K562 (cell line): ENCODE measurements around the gene LRRC3. TPM values are rescaled to one million over a fixed set of nuclear protein-coding genes. Genes with fewer than 3 reads are reported as not detected.

Experiments
- ATAC-seq: fragments of 200-7000 bp; cut with Tn5 transposase; 3 replicates; pipeline ENCODE4 v1.9.1; 2020; ENCODE audit warnings: moderate library complexity
- BruUV-seq: library from RNA; stranded (reverse); fragments of 400-500 nt; replicated peaks from 2 replicates; lab custom pipeline; 2021; lab: Mats Ljungman, UMichigan
- CTCF ChIA-PET: fragments of 300-600 bp; formaldehyde crosslinking; extraction: SDS; loops from one replicate; lab custom pipeline; 2021; ENCODE audit warnings: low intra/inter-chr PET ratio; lab: Yijun Ruan, JAX
- POLR2A ChIA-PET: fragments of 300-600, 350-650 bp; sonication (Branson Sonifier 250); formaldehyde crosslinking; extraction: SDS; loops from one replicate; lab custom pipeline; 2021; ENCODE audit warnings: antibody characterized with exemption, inconsistent platforms; lab: Yijun Ruan, JAX
- DNase-seq, 4 experiments: peaks; one replicate each; pipeline versions ENCODE4 v3.0.0 to v3.0.0-alpha.2; 2011 to 2018; ENCODE audit warnings: low spot score in 3 of 4, mixed read lengths in 3 of 4; ENCODE audit errors: extremely low read depth in 1 of 4
- FAIRE-seq: peaks from 2 replicates; lab custom pipeline; 2011; peaks lifted over from hg19 to GRCh38; lab: Jason Lieb, UNC
- H2AFZ ChIP-seq: 2 replicates; pipeline ENCODE4 v1.6.0; 2011; ENCODE audit warnings: low read depth, low read length, control low read depth, inconsistent platforms
- H3K27ac ChIP-seq: fragments of 200-600 bp; 3 replicates; pipeline ENCODE4 v1.8.0; 2011; ENCODE audit warnings: low read depth, mild to moderate bottlenecking, control low read depth, inconsistent platforms, low read length, moderate library complexity, mixed read lengths; ENCODE audit errors: extremely low read depth
- H3K27me3 ChIP-seq, 2 experiments: fragments of 300-600 bp in 1 of 2; 2 replicates in 1 of 2; 3 replicates in 1 of 2; pipeline versions ENCODE4 v1.6.0 to v1.8.0; 2011; ENCODE audit warnings: inconsistent platforms in 2 of 2, low read length in 2 of 2, mild to moderate bottlenecking in 1 of 2, mixed read lengths in 1 of 2, moderate library complexity in 1 of 2; ENCODE audit not compliant: control insufficient read depth in 2 of 2, insufficient read depth in 2 of 2
- H3K36me3 ChIP-seq: fragments of 300-600 bp; 3 replicates; pipeline ENCODE4 v1.8.0; 2011; ENCODE audit warnings: mild to moderate bottlenecking, low read length, inconsistent platforms; ENCODE audit not compliant: control insufficient read depth, insufficient read depth
- H3K4me1 ChIP-seq, 2 experiments: fragments of 200-600 bp in 1 of 2; replicated peaks in 1 of 2; 2 replicates in 1 of 2; 3 replicates in 1 of 2; pipeline versions ENCODE4 v1.5.1 to v1.8.0; 2011; ENCODE audit warnings: inconsistent platforms in 2 of 2, low read length in 2 of 2, mild to moderate bottlenecking in 1 of 2, mixed read lengths in 1 of 2, moderate library complexity in 1 of 2; ENCODE audit not compliant: control insufficient read depth in 2 of 2, insufficient read depth in 2 of 2
- H3K4me2 ChIP-seq: 2 replicates; pipeline ENCODE4 v1.6.1; 2011; ENCODE audit warnings: low read length, control low read depth, inconsistent platforms, mixed read lengths; ENCODE audit not compliant: insufficient read depth
- H3K4me3 ChIP-seq: fragments of 200-600 bp; sonication (generic), shearing (Covaris generic); 2 replicates; pipeline ENCODE4 v1.5.1; 2016; ENCODE audit warnings: control low read depth, inconsistent platforms
- H3K79me2 ChIP-seq: fragments of 200-600 bp; 3 replicates; pipeline ENCODE4 v1.8.0; 2011; ENCODE audit warnings: low read length, inconsistent platforms; ENCODE audit not compliant: control insufficient read depth, insufficient read depth
- H3K9ac ChIP-seq, 2 experiments: 2 replicates each; pipeline versions ENCODE4 v1.6.0 to v1.6.1; 2011; ENCODE audit warnings: low read depth in 2 of 2, low read length in 2 of 2, control low read depth in 1 of 2, inconsistent platforms in 1 of 2, mild to moderate bottlenecking in 1 of 2, mixed read lengths in 1 of 2; ENCODE audit not compliant: insufficient read depth in 1 of 2
- H3K9me1 ChIP-seq: one replicate; pipeline ENCODE4 v1.6.0; 2011; ENCODE audit warnings: inconsistent platforms, mild to moderate bottlenecking, low read length, moderate library complexity; ENCODE audit not compliant: control insufficient read depth, insufficient read depth
- H3K9me3 ChIP-seq: replicated peaks from 2 replicates; pipeline ENCODE4 v1.5.1; 2011; ENCODE audit warnings: low read depth, low read length, inconsistent platforms; ENCODE audit not compliant: control insufficient read depth, insufficient read depth
- H4K20me1 ChIP-seq: replicated peaks from 2 replicates; pipeline ENCODE4 v1.6.1; 2011; ENCODE audit warnings: low read length, inconsistent platforms, mixed read lengths; ENCODE audit not compliant: control insufficient read depth, insufficient read depth
- NR2F6 ChIP-seq: fragments of 450-650 bp; formaldehyde crosslinking; IDR thresholded peaks from 2 replicates; pipeline ENCODE4 v1.4.0; 2020; ENCODE audit warnings: mild to moderate bottlenecking
- SREBF2 ChIP-seq: sonication (generic); formaldehyde crosslinking; IDR thresholded peaks from 2 replicates; pipeline ENCODE4 v1.4.0; 2020; ENCODE audit warnings: mild to moderate bottlenecking, missing genetic modification reagents
- ZEB2 ChIP-seq: fragments of 450-650 bp; IDR thresholded peaks from 2 replicates; pipeline ENCODE4 v1.6.1; 2016
- ZNF695 ChIP-seq: fragments of 450-650 bp; formaldehyde crosslinking; IDR thresholded peaks from 2 replicates; pipeline ENCODE4 v1.4.0; 2020; ENCODE audit warnings: mild to moderate bottlenecking, moderate library complexity
- WGBS: fragments of 100-300 bp; shearing (Covaris generic); methylation state at CpG from one replicate; pipeline ENCODE4 v1.1.6; 2016; ENCODE audit warnings: low coverage, mixed read lengths; ENCODE audit not compliant: insufficient coverage; ENCODE audit errors: missing lambda C conversion rate; 5-methylcytosine and 5-hydroxymethylcytosine counted together
- in situ Hi-C: fragments of 300-500 bp; cut with MboI; formaldehyde crosslinking; loops from 4 replicates; pipeline ENCODE4 v1.15.0; 2018; ENCODE audit warnings: inconsistent platforms, mixed read lengths
- intact Hi-C: fragments of 100-400 bp; cut with micrococcal nuclease; formaldehyde crosslinking; loops from 2 replicates; pipeline ENCODE4 v1.14.2; 2022
- polyA plus RNA-seq, 8 experiments: library from polyadenylated mRNA; depleted of rRNA in 4 of 8; stranded (reverse) in 5 of 8; unstranded in 3 of 8; fragments of >200 nt; fragmentation: Nextera tagmentation in 2 of 8; fragmentation: Illumina TruSeq in 1 of 8; extraction: Ambion mirVana in 2 of 8; extraction: Trizol in 1 of 8; gene quantifications; 2 replicates each; pipeline versions ENCODE4 v1.2.1 to v1.2.3, GENCODE V29; 2011 to 2014; ENCODE audit warnings: inconsistent platforms in 1 of 8, missing spikeins in 1 of 8
- total RNA-seq, 7 experiments: library from RNA; depleted of rRNA in 6 of 7; stranded (reverse); fragments of >200 nt in 6 of 7; fragmentation: Illumina TruSeq in 2 of 7; extraction: Trizol in 2 of 7; gene quantifications; 2 replicates each; pipeline versions ENCODE4 v1.2.1 to v1.2.3, GENCODE V29; 2011 to 2021; ENCODE audit warnings: low replicate concordance in 1 of 7
- TF ChIP-seq, protein P1 (sequence below): sonication (generic); formaldehyde crosslinking; IDR thresholded peaks from 2 replicates; pipeline ENCODE4 v1.4.0; 2020; ENCODE audit warnings: mild to moderate bottlenecking, missing genetic modification reagents
- TF ChIP-seq, protein P2 (sequence below), 2 experiments: IDR thresholded peaks; 2 replicates each; pipeline ENCODE4 v1.6.1; 2012; ENCODE audit warnings: improper control_type of control experiment in 2 of 2, low read depth in 2 of 2, low read length in 2 of 2, borderline replicate concordance in 1 of 2
- TF ChIP-seq, protein P3 (sequence below): fragments of 450-650 bp; IDR thresholded peaks from 2 replicates; pipeline ENCODE4 v1.7.0; 2016; ENCODE audit warnings: borderline replicate concordance

The LRRC3 gene
- total and polyA plus RNA-seq, 9 of the 15 experiments (the other 6 are each of a cell fraction or from before 2014, with no cell fraction given): 0.04 TPM; not detected in 7

DNA sequence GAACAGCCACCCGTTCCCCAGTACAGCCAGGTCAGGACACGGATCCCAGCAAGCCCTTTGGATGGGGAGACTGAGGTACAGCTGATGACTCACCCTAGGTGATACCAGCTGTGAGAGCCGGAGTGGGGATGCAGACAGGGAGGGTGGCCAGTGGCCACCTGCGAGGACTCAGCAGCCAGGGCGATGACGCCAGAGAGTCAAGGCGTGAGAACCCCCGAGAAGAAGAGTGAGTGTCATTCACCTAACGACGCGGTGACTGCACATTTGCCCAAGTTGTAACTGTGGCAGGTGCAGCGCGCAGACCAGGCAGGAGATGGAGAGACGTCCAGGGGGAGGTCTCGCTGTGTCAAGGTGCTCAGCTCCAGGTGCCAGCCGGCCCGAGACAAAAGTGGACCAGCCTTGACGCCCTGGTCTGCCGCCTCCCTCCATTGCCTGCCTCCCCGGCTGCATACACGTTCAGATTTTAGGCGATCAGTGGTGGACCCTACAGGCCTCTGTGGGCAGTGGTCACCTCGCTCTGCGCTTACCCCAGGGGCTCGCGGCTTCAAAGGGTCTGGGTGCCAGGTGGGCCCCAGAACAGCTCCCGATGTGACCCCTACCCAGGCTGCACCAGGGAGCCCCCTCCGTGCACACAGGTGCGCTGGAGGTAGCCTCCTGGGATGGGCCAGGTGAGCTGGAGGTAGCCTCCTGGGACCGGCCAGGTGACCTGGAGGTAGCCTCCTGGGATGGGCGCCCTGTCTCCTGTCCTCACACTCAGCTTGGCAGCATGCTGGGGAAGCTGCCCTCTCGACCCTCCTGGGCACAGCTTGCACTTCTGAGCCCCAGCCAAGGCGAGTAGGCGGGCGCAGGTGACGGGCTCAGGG, 11.9 kb downstream of the LRRC3 start:
- POLR2A ChIA-PET: interaction anchor here (0.6 to 0.7 kb wide), 3 partner anchors 10 to 298 kb away, joined by 3 to 4 read pairs (median 4); partner anchors contain the start of gene LRRC3

More for the DNA sequence above, 11.9 kb downstream of the LRRC3 start:
- no peak overlapping the region for H3K4me2 ChIP-seq
- WGBS: 3% methylated on average over 36 of the region's 36 CpGs
- H3K9ac ChIP-seq: no peak overlapping the region; a peak in 1 of 4 replicates
- in situ Hi-C loops: no loop called here
- H3K79me2 ChIP-seq: no peaks in the 10 kb centered on the region
- TF ChIP-seq, protein P1, sequence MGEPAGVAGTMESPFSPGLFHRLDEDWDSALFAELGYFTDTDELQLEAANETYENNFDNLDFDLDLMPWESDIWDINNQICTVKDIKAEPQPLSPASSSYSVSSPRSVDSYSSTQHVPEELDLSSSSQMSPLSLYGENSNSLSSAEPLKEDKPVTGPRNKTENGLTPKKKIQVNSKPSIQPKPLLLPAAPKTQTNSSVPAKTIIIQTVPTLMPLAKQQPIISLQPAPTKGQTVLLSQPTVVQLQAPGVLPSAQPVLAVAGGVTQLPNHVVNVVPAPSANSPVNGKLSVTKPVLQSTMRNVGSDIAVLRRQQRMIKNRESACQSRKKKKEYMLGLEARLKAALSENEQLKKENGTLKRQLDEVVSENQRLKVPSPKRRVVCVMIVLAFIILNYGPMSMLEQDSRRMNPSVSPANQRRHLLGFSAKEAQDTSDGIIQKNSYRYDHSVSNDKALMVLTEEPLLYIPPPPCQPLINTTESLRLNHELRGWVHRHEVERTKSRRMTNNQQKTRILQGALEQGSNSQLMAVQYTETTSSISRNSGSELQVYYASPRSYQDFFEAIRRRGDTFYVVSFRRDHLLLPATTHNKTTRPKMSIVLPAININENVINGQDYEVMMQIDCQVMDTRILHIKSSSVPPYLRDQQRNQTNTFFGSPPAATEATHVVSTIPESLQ: no peak
- no peak for TF ChIP-seq SREBF2 (CRISPR knock-in tag)
- no peak for TF ChIP-seq NR2F6 (CRISPR knock-in tag)
- TF ChIP-seq, protein P2, sequence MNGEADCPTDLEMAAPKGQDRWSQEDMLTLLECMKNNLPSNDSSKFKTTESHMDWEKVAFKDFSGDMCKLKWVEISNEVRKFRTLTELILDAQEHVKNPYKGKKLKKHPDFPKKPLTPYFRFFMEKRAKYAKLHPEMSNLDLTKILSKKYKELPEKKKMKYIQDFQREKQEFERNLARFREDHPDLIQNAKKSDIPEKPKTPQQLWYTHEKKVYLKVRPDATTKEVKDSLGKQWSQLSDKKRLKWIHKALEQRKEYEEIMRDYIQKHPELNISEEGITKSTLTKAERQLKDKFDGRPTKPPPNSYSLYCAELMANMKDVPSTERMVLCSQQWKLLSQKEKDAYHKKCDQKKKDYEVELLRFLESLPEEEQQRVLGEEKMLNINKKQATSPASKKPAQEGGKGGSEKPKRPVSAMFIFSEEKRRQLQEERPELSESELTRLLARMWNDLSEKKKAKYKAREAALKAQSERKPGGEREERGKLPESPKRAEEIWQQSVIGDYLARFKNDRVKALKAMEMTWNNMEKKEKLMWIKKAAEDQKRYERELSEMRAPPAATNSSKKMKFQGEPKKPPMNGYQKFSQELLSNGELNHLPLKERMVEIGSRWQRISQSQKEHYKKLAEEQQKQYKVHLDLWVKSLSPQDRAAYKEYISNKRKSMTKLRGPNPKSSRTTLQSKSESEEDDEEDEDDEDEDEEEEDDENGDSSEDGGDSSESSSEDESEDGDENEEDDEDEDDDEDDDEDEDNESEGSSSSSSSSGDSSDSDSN (IDR thresholded peaks at IDR 0.05; ENCODE audit: borderline replicate concordance in 1 of 2, low read depth in 2 of 2, low read length in 2 of 2): no peak
- TF ChIP-seq, protein P3, sequence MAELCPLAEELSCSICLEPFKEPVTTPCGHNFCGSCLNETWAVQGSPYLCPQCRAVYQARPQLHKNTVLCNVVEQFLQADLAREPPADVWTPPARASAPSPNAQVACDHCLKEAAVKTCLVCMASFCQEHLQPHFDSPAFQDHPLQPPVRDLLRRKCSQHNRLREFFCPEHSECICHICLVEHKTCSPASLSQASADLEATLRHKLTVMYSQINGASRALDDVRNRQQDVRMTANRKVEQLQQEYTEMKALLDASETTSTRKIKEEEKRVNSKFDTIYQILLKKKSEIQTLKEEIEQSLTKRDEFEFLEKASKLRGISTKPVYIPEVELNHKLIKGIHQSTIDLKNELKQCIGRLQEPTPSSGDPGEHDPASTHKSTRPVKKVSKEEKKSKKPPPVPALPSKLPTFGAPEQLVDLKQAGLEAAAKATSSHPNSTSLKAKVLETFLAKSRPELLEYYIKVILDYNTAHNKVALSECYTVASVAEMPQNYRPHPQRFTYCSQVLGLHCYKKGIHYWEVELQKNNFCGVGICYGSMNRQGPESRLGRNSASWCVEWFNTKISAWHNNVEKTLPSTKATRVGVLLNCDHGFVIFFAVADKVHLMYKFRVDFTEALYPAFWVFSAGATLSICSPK: no peak
- no peak for TF ChIP-seq ZEB2
- TF ChIP-seq ZNF695 (CRISPR knock-in tag): no peak
- TF ChIP-seq, all 486 proteins: peak for 0
- H2AFZ ChIP-seq: no peak overlapping the region
- H3K36me3 ChIP-seq: no peaks in the 10 kb centered on the region
- peaks cover 0 to 16% of the 10 kb centered on the region in 2 experiments; a peak in 1 of 5 replicates for H3K4me1 ChIP-seq
- no peak for ATAC-seq
- intact Hi-C loops: no loop called here
- H3K27ac ChIP-seq: no peak overlapping the region
- H3K9me3 ChIP-seq: no peaks in the 10 kb centered on the region
- no peak for DNase-seq
- CTCF ChIA-PET: no interaction called here
- BruUV-seq: no TSS peak
- H4K20me1 ChIP-seq: no peaks in the 10 kb centered on the region; the same call in 1 of the 2 replicates
- no peaks in the 10 kb centered on the region for H3K9me1 ChIP-seq
- H3K4me3 ChIP-seq: no peak overlapping the region
- FAIRE-seq: no peak
- peaks cover 38 to 67% of the 10 kb centered on the region in 2 experiments for H3K27me3 ChIP-seq
